IMR-90 (cell line): ENCODE measurements around the gene SLC9A7. TPM values are rescaled to one million over a fixed set of nuclear protein-coding genes. Genes with fewer than 3 reads are reported as not detected.
A peak's percentile ranks its signal among the peaks of the same experiment; 100 is the strongest.

Experiments
- ATAC-seq: fragments of 200-7000 bp; cut with Tn5 transposase; 2 replicates; pipeline ENCODE4 v1.9.1; 2020; ENCODE audit warnings: low read depth, mild to moderate bottlenecking, moderate library complexity
- BruUV-seq: library from RNA; stranded (reverse); fragments of 400-500 nt; replicated peaks from 2 replicates; lab custom pipeline; 2021; lab: Mats Ljungman, UMichigan
- CTCF ChIA-PET: fragments of 300-600 bp; formaldehyde crosslinking; extraction: SDS; loops from one replicate; lab custom pipeline; 2021; ENCODE audit warnings: antibody characterized with exemption; lab: Yijun Ruan, JAX
- POLR2A ChIA-PET: fragments of 300-600 bp; sonication (Branson Sonifier 250); formaldehyde crosslinking; loops from one replicate; lab custom pipeline; 2022; ENCODE audit warnings: antibody characterized with exemption; ENCODE audit not compliant: unreplicated experiment; lab: Charles Lee
- DNase-seq: peaks from one replicate; pipeline ENCODE4 v3.0.0; 2013
- H2AFZ ChIP-seq: replicated peaks from 2 replicates; pipeline ENCODE3; 2013; ENCODE audit warnings: low read length, mild to moderate bottlenecking; ENCODE audit not compliant: poor library complexity
- H2AK5ac ChIP-seq: 2 replicates; pipeline ENCODE4 v1.6.1; 2013; ENCODE audit warnings: low read depth, low read length, inconsistent platforms
- H2AK9ac ChIP-seq: replicated peaks from 2 replicates; pipeline ENCODE3; 2013; ENCODE audit warnings: mild to moderate bottlenecking, low read depth, low read length, moderate library complexity; ENCODE audit not compliant: poor library complexity
- H2BK120ac ChIP-seq: 2 replicates; pipeline ENCODE4 v1.6.1; 2013; ENCODE audit warnings: low read depth, low read length, inconsistent platforms
- H2BK15ac ChIP-seq: 3 replicates; pipeline ENCODE4 v1.6.1; 2013; ENCODE audit warnings: low read depth, low read length, inconsistent platforms
- H2BK20ac ChIP-seq: 2 replicates; pipeline ENCODE4 v1.6.1; 2013; ENCODE audit warnings: low read depth, mild to moderate bottlenecking, inconsistent platforms, low read length, moderate library complexity
- H2BK5ac ChIP-seq: 2 replicates; pipeline ENCODE4 v1.6.1; 2013; ENCODE audit warnings: mild to moderate bottlenecking, low read depth, low read length, inconsistent platforms; ENCODE audit not compliant: poor library complexity, severe bottlenecking
- H3K14ac ChIP-seq: replicated peaks from 2 replicates; pipeline ENCODE4 v1.6.1; 2013; ENCODE audit warnings: low read depth, low read length, inconsistent platforms
- H3K18ac ChIP-seq: 2 replicates; pipeline ENCODE4 v1.6.1; 2013; ENCODE audit warnings: low read depth, low read length, control low read depth
- H3K23ac ChIP-seq: 2 replicates; pipeline ENCODE4 v1.6.1; 2013; ENCODE audit warnings: low read depth, low read length, inconsistent platforms
- H3K27ac ChIP-seq: 2 replicates; pipeline ENCODE4 v1.5.1; 2013; ENCODE audit warnings: mild to moderate bottlenecking, control low read depth, low read length; ENCODE audit not compliant: insufficient read depth
- H3K27me3 ChIP-seq: 2 replicates; pipeline ENCODE4 v1.6.1; 2013; ENCODE audit warnings: low read length; ENCODE audit not compliant: control insufficient read depth, insufficient read depth
- H3K36me3 ChIP-seq: 2 replicates; pipeline ENCODE4 v1.6.1; 2013; ENCODE audit warnings: low read length, mixed read lengths; ENCODE audit not compliant: control insufficient read depth, insufficient read depth
- H3K4ac ChIP-seq: 2 replicates; pipeline ENCODE4 v1.6.1; 2013; ENCODE audit warnings: low read depth, low read length, inconsistent platforms
- H3K4me1 ChIP-seq: 2 replicates; pipeline ENCODE4 v1.6.1; 2013; ENCODE audit warnings: low read length, mixed read lengths; ENCODE audit not compliant: control insufficient read depth, insufficient read depth
- H3K4me2 ChIP-seq: 2 replicates; pipeline ENCODE4 v1.6.1; 2013; ENCODE audit warnings: low read depth, mild to moderate bottlenecking, control low read depth, low read length, moderate library complexity
- H3K4me3 ChIP-seq: 2 replicates; pipeline ENCODE4 v1.5.1; 2013; ENCODE audit warnings: low read depth, mild to moderate bottlenecking, control low read depth, low read length, moderate library complexity; ENCODE audit not compliant: insufficient read depth
- H3K56ac ChIP-seq: 2 replicates; pipeline ENCODE4 v1.6.1; 2013; ENCODE audit warnings: low read length, inconsistent platforms; ENCODE audit not compliant: insufficient read depth; ENCODE audit errors: extremely low read depth
- H3K79me1 ChIP-seq, 2 experiments: 2 replicates each; pipeline ENCODE4 v1.6.1; 2013; ENCODE audit warnings: low read length in 2 of 2, inconsistent platforms in 1 of 2, low read depth in 1 of 2
- H3K9ac ChIP-seq: 2 replicates; pipeline ENCODE4 v1.6.1; 2013; ENCODE audit warnings: low read depth, low read length, control low read depth
- H3K9me1 ChIP-seq: 2 replicates; pipeline ENCODE4 v1.6.1; 2013; ENCODE audit warnings: low read length, inconsistent platforms; ENCODE audit not compliant: insufficient read depth
- H3K9me3 ChIP-seq: 2 replicates; pipeline ENCODE4 v1.6.1; 2013; ENCODE audit warnings: low read length; ENCODE audit not compliant: control insufficient read depth, insufficient read depth
- H4K20me1 ChIP-seq: 2 replicates; pipeline ENCODE4 v1.6.1; 2013; ENCODE audit warnings: low read length, inconsistent platforms; ENCODE audit not compliant: insufficient read depth
- H4K5ac ChIP-seq: 2 replicates; pipeline ENCODE4 v1.6.1; 2013; ENCODE audit warnings: mild to moderate bottlenecking, low read depth, low read length, control low read depth
- H4K8ac ChIP-seq, 2 experiments: 2 replicates each; pipeline ENCODE4 v1.6.1; 2013; ENCODE audit warnings: low read depth in 2 of 2, low read length in 2 of 2, control low read depth in 1 of 2, inconsistent platforms in 1 of 2
- H4K91ac ChIP-seq: 2 replicates; pipeline ENCODE4 v1.6.1; 2013; ENCODE audit warnings: low read depth, low read length, inconsistent platforms; ENCODE audit not compliant: insufficient read depth
- CEBPB ChIP-seq: IDR thresholded peaks from 2 replicates; pipeline ENCODE4 v1.6.1; 2012; ENCODE audit warnings: low read depth, low read length, improper control_type of control experiment
- MXI1 ChIP-seq: IDR thresholded peaks from 2 replicates; pipeline ENCODE4 v1.6.1; 2012; ENCODE audit warnings: low read depth, mild to moderate bottlenecking, low read length, moderate library complexity, borderline replicate concordance
- USF2 ChIP-seq: fragments of 150-350 bp; IDR thresholded peaks from 2 replicates; pipeline ENCODE4 v1.6.1; 2017; ENCODE audit warnings: mild to moderate bottlenecking, antibody characterized with exemption, low read length, low read depth
- WGBS, 2 experiments: methylation state at CpG; one replicate each; pipeline versions ENCODE4 v1.1.5 to v1.1.7; 2013; ENCODE audit warnings: missing lambda C conversion rate in 2 of 2; ENCODE audit not compliant: insufficient read length in 1 of 2; ENCODE audit errors: extremely low coverage in 2 of 2; 5-methylcytosine and 5-hydroxymethylcytosine counted together
- dilution Hi-C: fragments of 300-500 bp; cut with HindIII; formaldehyde crosslinking; loops from one replicate; pipeline ENCODE4 v1.14.3; 2018; ENCODE audit warnings: low sequenced_read_pairs; ENCODE audit not compliant: unreplicated experiment
- in situ Hi-C: fragments of 300-500 bp; cut with MboI; formaldehyde crosslinking; loops from 3 replicates; pipeline ENCODE4 v1.14.3; 2019; ENCODE audit warnings: low sequenced_read_pairs, inconsistent platforms, mixed read lengths
- intact Hi-C: fragments of 100-400 bp; cut with micrococcal nuclease; formaldehyde crosslinking; loops from 2 replicates; pipeline ENCODE4 v1.10.0; 2022
- polyA plus RNA-seq, 3 experiments: library from polyadenylated mRNA; depleted of rRNA; stranded (reverse); fragments of >200 nt; gene quantifications; 2 replicates each; pipeline ENCODE4 v1.2.3, GENCODE V29; 2012; ENCODE audit warnings: low replicate concordance in 1 of 3
- total RNA-seq: library from RNA; depleted of rRNA; stranded (reverse); fragments of >200 nt; gene quantifications from 2 replicates; pipeline ENCODE4 v1.2.3, GENCODE V29; 2012

The SLC9A7 gene
- total and polyA plus RNA-seq, 2 of the 4 experiments (the other 2 are of a cell fraction), result 14.4 to 76.4 TPM

GRCh38 chrX:46737462-46737861, 21.5 kb downstream of the SLC9A7 start:
- Histone ChIP-seq H3K14ac (no peak overlapping the region), H4K20me1 (no peaks in the 10 kb centered on the region), H3K79me1 (peaks cover 0 to 5% of the 10 kb centered on the region in 2 experiments; a peak in 1 of 4 replicates), H4K8ac (peak overlapping the region in 1 of 2 experiments; percentile 13; a peak in 2 of 4 replicates), H4K5ac (no peak overlapping the region; the same call in 1 of the 2 replicates), H2BK5ac (peak overlapping the region; percentile 54), H2AK5ac (no peak overlapping the region), H3K27ac (no peak overlapping the region; the same call in 1 of the 2 replicates), H3K4me3 (no peak overlapping the region), H3K36me3 (no peaks in the 10 kb centered on the region), H3K18ac (peak overlapping the region; percentile 82; the same call in 1 of the 2 replicates), H3K9ac (no peak overlapping the region), H3K9me1 (no peaks in the 10 kb centered on the region), H4K91ac (no peak overlapping the region), H3K56ac (no peak overlapping the region), H2BK120ac (peak overlapping the region; percentile 73; the same call in 1 of the 2 replicates), H2BK20ac (peak overlapping the region; percentile 54; the same call in 1 of the 2 replicates), H2AFZ (no peak overlapping the region), H3K4me1 (peaks cover 7% of the 10 kb centered on the region), H2BK15ac (no peak overlapping the region), H2AK9ac (no peak overlapping the region), H3K9me3 (peaks cover 3% of the 10 kb centered on the region; the same call in 1 of the 2 replicates), H3K23ac (no peak overlapping the region), H3K4ac (no peak overlapping the region), H3K27me3 (no peaks in the 10 kb centered on the region), H3K4me2 (peak overlapping the region; percentile 64; the same call in 1 of the 2 replicates)
- no CpG with 5 or more reads among the region's 2 CpGs for WGBS, 2 experiments
- in situ Hi-C loops (no loop called here), intact Hi-C loops (no loop called here), dilution Hi-C loops (no loop called here)
- ChIA-PET CTCF (no interaction called here), POLR2A (no interaction called here)
- BruUV-seq, result no TSS peak
- DNase-seq, result peak; percentile 73
- TF ChIP-seq USF2 (no peak), MXI1 (no peak), CEBPB (peak; percentile 89)
- peak; percentile 67 for ATAC-seq
